Activated CD4-positive, alpha-beta T cell treated with anti-CD3 and anti-CD28 coated beads, Interleukin-2, amount 50 U/mL, for 24 hours (primary cell): Measurements from ENCODE around the gene CSRNP3.
"Not testable (repeated sequence)": the region's sequence is repeated elsewhere in the genome, so short reads cannot be mapped to it uniquely, and the experiment has no call there.

ENCODE experiments used
- DNase-seq, 2 donors: peaks; one replicate each; pipeline ENCODE4 v3.0.0-alpha.2; 2020; ENCODE audit warnings: low read depth in 1 of 2, low spot score in 1 of 2

CSRNP3 gene

DNA sequence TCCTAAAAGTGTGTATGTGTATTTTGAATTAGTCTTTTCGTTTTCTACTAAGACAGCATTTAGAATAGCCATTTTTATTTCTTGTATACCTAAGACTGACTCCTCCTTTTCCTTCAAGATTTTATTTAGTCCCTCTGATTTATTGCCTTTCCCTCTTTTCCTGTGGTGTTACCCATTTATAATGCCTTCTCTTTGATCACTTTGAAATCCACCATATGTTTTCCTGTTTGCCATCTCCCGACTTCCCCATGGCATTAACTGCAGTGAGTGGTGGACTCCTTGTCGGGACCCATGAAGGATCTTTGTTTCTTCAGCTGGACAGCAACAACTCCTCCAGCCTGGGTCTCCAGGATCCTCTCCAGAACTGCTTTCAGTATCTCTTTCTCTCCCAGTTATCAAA, 160.7 kb downstream of the CSRNP3 start:
- DNase-seq = no peak

DNA sequence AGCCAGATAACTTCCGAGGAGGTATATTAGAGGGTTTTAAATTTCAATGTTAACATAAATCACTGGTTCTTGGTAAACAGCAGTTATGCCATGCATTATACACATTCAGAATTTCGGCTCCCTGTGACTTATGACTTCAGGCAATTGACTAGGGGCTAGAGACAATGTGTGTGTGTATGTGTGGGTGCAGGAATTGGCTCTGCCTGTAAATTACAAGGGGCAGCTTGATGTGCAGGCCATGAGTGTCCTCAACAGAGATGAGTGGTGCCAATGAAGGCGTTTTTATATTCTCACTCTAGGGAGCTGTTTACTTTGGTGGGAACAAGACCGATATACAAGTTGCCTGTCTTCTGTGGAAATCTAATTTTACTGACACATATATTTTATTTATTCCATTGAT, 161.6 kb downstream of the CSRNP3 start:
- no peak for DNase-seq

DNA sequence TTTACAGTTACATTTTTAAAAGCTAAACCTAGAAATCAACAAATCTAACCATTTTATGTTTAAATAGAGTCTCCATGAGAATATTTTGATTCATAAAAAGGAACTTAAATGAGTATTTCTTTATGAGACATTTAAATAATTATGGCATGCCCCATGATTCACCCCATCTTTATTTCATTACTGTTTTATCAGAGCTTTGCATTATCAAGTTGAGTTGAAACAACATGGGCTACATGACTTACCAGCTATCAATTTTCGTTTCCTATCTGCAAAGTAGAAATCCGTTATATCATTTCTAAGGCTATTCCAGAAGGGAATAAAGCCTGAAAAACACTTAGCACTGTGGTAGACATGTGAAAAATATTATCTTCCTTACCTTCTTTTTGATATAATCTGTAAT, 163.1 kb downstream of the CSRNP3 start:
- no peak for DNase-seq

DNA sequence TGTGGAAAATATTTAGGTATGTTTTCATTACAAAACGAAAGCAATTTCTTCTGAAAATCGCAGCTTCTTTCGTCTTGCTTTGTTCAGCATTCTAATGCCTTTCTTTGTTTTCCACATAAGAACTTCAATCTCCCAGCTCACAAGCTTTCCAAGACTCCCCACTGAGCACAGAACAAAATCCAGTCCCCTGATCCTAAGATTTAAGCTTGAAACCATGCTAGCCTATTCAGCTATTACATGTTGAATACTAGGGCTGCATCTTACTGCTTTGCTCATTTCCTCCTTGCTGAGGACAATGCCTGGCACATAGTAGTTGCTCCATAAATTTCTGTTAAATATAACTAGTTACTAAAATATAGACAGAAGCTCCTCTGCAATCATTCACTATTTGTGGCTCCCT, 163.9 kb downstream of the CSRNP3 start:
- no peak for DNase-seq

DNA sequence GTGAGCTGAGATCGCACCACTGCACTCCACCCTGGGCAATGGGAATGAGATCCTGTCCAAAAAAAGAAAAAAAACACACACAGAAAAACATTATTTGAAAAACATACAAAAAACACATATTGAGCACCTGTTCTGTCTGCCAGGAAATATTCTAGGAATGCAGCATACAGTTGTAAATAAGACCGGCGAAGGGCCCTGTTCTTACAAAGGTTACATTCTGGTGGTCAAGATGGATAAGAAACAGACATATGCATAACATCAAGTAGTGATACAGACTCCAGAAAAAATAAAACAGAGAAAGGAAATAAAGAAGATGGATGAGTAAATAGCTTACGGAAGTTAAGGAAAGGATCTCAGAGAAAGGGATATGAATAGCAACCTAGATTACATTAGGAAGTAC, 164.8 kb downstream of the CSRNP3 start:
- no peak for DNase-seq

DNA sequence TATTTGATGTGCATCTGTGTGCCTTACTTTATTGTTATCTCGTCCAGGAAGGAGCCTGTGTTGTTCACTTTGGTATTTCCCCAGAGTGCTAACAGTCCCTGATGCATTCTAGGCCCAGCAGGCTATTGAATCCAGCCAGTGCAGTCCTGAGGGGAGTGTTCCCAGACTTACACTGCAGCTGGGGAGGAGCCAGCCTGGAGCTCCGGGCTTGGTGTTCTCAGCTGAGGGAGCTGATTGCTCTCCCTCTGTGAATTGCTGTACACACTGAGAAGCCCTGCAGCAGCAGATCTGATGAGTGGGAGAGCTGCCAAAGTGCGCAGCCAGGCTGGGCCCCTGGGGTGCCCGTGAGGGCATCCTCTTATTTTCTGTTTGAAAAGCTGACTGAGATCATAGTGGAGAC, 165.4 kb downstream of the CSRNP3 start:
- DNase-seq = no peak

DNA sequence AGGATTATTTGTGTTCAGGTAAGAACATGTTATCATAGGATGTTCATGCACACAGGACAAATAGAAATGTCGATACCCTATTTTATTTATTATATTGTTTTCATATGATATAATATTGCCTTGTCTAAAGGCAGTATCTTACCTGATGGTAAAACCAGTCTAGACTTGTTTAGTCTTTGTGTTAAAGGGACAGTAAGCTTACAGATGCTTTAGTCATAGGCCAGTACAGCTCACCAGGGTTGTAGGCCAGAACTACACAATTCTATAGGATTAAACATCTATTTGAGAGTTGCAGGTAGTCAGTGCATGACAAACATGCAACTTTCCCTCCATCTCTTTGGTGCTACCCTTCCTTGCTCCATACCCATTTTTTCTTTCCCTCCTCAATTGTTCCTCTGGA, 166.0 kb downstream of the CSRNP3 start:
- DNase-seq = no peak

DNA sequence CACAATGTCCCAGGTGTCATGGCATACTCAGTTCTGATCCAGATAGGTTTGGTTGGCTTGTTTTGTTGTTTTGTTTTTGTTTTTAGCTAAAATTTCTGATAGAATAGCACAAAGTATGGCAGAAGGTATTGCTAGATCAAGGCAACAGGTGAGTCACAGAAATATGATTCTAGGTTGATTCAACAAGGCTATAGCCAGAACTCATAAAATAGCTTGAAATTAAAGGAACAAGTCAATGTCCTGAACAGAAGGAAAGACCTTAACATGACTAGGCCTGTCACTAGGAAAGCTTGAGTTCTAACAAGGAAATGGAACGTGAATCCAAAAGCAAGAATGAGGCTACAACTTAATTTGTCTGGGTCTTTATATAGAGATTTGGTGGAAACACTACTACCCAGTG, 167.5 kb downstream of the CSRNP3 start:
- no peak for DNase-seq

DNA sequence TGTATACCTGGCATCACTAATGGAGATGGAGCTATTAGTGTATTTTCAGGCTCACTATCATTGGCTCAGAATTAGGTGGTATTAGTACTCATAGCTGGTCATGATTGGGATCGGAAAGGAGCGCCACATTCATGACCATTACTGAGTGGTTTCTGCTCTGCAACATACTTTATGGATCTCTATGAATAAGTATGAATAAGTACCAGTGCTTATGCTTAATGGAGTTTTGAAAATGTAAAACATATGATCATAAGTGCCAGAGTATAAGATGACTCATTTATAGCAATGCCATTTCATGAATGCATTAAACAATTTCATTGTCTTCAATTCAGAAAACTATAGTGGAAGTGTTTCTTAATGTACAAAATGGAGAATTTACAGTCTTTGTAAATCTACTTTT, 167.9 kb downstream of the CSRNP3 start:
- no peak for DNase-seq

DNA sequence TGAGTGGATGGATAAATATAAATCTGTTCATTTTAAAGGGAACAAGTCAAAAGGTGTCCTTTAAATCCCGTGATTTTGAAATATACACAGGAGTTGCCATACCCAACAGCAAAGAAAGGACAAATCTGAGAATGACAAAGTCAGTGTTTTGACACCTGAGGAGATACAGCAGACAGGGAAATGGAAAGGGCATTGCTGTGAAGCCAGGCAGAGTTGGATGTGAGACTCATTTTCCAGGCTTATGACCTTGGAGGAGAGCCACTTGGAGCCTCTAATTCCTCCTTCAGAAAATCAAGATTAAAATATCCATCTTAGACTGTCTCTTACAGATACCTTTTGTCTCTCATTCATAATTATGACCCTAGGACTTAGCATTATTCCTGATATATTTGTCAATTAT, 170.0 kb downstream of the CSRNP3 start:
- DNase-seq = no peak

DNA sequence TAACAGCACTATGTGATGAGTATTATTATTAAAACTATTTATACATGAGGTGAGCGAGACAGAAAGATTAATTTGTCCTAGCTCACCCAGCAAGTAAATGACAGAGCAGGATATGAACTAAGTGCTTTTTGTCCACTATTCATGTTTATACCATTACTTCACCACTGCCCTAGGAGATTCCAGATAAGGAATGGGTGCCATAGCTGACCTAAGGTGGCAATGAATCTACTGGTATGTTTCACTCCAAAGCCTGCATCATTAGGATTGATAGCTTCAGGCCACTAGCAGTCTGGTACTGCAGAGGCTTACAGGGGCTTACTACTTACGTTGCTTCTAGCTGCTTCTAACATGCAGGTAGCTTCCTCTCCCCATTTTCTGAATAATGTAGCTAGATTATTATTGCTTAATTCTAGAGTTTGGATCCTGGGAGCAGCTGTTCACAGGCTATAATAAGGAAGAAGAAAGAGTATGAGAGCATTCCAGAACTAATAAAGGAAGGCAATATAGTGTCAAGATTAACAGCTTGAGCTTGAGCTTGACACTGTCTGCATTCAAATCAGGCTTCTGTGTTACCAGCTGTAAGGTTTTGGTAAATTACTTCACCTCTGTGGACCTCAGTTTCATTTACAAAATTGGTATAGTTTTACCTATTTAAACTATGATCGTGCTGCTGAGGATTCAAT, 170.9 kb downstream of the CSRNP3 start:
- no peak for DNase-seq

DNA sequence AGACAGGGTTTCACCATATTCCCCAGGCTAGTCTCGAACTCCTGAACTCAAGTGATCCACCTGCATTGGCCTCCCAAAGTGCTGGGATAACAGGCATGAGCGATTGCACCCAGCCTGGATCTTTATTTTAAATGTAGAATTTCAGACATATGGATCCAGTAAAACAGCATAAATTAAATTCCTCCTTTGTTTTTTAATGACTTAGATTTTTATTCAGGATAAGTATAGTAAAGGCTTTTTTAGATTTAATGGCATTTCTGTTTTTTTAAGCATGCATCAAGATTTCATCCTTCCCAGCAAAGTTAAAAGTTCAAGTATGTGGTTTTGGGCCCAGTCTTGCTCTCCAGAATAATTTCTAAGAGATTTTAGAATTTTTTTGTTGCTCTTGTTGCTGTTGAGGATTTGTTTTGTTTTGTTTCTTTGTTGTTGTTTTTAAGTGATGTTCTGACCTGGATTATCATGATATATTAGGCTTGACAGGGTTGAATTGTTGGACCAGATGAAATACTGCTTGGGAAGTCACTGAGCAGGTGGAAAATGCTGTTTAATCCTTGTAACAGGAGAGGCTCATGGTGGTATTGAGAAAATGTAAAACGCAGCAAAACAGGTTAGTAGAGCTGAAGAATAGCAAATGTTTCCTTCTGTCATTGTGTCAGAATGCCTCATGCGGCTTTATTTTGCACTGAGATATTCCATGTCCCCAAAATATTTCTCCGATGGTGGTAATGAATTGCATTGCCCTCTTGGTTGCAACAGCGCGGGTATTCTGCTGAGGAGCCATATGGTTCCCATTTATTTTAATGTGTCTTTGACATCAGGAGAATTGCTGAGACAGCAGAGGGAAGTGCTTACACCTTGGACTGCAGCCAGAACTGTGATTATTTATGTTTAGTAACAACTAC, 176.7 kb downstream of the CSRNP3 start:
- DNase-seq = no peak

DNA sequence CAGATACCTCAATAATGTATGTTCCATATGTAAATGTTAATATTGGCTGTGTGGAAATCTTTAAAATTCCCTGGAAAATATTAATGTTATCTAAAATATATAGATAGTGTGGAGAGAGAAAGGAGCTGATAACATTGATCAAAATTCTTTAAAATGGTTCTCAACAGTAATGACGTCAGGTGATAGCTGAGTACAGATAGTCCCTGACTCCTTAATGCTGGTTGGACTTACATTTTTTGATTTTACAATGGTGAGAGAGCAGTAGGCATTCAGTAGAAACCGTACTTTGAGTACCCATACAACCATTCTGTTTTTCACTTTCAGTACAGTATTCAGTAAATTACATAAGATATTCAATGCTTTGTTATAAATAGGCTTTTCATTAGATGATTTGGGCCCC, 177.9 kb downstream of the CSRNP3 start:
- no peak for DNase-seq

DNA sequence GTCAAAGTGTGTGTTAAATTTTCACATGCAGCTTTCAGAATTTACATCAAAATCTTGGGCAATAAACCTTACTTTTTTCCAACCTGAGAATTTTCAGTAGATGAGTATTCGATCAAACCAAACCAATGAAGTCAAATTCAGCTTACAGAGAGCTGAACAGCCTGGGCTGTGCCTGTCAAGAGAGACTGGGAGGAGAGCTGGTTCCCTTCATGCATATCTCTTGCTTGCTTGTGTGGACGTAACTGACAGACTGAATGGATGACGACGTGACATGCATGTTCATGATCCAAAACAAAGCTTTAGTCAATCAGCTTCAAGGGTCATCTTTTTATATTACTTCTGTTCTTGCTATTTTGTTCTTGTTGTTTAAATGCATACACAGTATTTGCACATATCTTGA, 179.3 kb downstream of the CSRNP3 start:
- no peak for DNase-seq

DNA sequence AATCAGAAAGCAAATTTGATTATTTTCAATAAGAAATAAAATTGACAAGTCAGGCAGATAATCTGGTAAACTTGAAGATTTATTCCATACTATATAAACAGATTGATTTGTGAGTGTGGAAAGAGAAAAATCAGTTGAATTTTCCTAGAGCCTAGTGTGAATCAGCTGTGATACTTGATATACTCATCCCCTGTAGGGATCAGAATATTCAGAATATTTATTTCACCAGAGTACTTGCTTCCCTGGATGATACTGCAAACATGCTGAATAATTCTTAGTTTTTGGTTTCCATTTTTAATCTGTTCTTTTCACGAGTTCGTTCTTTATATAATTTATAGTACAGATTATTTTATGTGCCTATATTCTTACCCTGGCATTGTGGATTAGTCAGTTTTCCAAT, 181.7 kb downstream of the CSRNP3 start:
- no peak for DNase-seq

DNA sequence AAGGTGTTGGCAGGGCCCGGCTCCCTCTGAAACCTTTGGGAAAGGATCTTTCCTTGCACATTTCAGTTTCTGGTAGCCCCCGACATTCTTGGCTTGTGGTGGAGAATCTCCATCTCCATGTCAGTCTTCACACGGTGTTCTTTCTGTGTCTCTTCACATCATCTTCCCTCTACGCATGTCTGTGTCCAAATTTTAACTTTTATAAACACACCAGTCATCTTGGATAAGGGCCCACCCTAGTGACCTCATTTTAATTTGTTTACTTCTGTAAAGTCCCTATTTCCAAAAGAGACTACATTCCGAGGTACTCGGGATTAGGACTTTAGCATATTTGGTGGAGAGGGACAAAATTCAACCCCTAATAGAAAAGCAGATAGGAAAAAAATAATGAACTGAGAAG, 186.2 kb downstream of the CSRNP3 start:
- no peak for DNase-seq

DNA sequence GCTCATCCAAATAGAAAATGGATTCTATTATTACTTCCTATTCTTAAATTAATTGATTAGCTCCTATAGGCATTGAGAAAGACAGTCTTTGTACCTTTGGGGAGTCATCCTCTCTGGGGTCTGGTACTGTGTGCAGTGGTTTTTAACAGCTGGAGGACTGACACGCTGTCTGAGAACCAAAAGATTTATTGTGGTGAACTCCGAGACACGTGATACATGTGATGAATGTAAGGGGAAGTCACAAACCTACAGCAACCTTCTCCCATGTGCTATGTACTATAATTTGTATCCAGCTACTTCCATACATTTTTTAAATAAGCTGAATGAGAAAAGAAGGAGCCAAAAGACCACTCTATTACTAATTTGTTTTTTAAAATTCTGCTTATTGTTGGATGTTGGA, 190.9 kb downstream of the CSRNP3 start:
- no peak for DNase-seq

DNA sequence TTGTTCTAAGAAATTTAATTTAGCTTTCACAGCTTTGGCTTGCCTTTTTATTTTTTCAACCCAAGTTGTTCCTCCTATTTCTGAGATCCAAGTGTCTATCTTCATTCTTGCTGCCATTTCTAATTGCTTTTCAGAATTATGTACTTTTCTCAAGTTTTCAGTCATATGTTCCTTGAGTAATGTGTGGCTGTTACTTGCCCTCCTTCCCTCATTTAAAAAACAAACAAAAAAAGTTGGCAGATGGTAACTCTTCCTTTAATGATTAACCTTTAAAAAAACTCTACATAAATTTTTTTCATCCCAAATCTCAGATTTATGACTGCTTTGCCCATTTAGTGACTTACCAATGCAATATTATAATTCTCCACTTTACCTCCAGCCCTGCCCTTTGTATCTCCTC, 193.2 kb downstream of the CSRNP3 start:
- DNase-seq = no peak

DNA sequence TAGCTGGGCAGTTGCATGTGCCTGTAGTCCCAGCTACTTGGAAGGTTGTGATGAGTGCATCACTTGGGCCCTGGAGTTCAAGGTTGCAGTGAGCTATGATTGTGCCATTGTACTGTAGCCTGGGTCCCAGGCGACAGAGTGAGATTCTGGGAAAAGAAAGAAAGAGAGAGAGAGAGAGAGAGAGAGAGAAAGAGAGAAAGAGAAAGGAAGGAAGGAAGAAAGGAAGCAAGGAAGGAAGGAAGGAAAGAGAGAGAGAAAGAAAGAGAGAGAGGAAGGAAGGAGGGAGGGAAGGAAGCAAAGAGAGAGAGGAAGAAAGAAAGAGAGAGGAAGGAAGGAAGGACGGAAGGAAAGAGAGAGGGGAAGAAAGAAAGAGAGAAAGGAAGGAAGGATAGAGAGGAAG, 196.1 kb downstream of the CSRNP3 start:
- DNase-seq = no peak

DNA sequence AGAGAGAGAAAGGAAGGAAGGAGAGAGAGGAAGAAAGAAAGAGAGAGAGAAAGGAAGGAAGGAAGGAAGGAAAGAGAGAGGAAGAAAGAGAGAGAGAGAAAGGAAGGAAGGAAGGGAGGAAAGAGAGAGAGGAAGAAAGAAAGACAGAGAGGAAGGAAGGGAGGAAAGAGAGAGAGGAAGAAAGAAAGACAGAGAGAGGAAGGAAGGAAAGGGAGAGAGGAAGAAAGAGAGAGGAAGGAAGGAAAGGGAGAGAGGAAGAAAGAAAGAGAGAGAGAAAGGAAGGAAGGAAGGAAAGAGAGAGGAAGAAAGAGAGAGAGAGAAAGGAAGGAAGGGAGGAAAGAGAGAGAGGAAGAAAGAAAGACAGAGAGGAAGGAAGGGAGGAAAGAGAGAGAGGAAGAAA, 196.6 kb downstream of the CSRNP3 start:
- not testable (repeated sequence) for DNase-seq

DNA sequence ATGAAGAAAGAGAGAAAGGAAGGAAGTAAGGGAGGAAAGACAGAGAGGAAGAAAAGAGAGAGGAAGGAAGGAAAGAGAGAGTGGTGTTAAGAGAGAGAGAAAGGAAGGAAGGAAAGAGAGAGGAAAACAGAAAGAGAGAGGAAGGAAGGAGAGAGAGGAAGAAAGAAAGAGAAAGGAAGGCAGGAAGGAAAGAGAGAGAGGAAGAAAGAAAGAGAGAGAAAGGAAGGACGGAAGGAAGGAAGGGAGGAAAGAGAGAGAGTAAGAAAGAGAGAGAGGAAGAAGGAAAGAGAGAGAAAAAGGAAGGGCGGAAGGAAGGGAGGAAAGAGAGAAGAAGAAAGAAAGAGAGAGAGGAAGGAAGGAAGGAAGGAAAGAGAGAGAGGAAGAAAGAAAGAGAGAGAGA, 197.1 kb downstream of the CSRNP3 start:
- DNase-seq = no peak

DNA sequence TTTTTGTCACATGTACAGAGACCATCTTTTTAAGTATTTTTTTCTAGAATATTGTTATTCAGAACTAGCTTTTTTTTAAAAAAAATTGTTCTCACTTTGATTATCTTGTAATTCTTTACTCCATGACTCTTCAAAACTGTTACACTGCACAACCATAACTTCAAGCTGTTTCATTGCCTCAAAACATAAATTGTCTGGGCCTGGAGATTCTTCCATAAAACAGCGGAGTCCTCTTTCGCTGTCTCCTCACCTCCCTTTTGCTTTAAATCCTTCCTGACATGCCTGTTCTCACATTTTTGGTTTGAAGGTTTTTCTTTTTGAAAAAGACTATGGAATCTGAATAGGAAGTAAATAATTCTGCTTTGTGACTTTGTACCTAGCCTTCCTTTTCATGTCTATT, 197.9 kb downstream of the CSRNP3 start:
- no peak for DNase-seq

DNA sequence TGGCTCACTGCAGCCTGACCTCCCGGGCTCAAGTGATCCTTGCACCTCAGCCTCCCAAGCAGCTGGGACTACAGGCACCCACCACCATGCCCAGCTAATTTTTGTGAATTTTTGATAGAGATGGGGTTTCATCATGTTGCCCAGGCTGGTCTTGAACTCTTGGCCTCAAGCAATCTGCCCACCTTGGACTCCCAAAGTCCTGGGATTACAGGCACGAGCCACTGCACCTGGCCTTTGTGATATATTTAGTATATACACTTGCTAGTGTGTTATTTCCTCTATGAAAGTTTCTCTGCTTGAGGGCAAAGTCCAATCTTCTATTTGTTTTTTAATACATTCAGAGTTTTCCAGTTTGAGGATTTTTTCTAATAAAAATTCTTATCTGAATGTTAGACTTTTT, 205.3 kb downstream of the CSRNP3 start:
- DNase-seq = no peak
